MG63 (cell line): ENCODE measurements around the gene LCP2. TPM values are rescaled to one million over a fixed set of nuclear protein-coding genes. Genes with fewer than 3 reads are reported as not detected.

ENCODE experiments used
- DNase-seq: peaks from one replicate; pipeline ENCODE4 v3.0.0-alpha.2; 2020
- H3K27me3 ChIP-seq: fragments of 250-450 bp; sonication (Bioruptor Pico); 2 replicates; pipeline ENCODE4 v1.5.1; 2020; ENCODE audit warnings: mild to moderate bottlenecking, moderate library complexity
- H3K36me3 ChIP-seq: fragments of 250-450 bp; sonication (Bioruptor Pico); 2 replicates; pipeline ENCODE4 v1.5.1; 2020; ENCODE audit warnings: mild to moderate bottlenecking, moderate library complexity
- H3K4me3 ChIP-seq: fragments of 250-450 bp; sonication (Bioruptor Pico); 2 replicates; pipeline ENCODE4 v1.5.1; 2020; ENCODE audit warnings: mild to moderate bottlenecking, moderate library complexity
- H3K9me3 ChIP-seq: fragments of 250-450 bp; sonication (Bioruptor Pico); 2 replicates; pipeline ENCODE4 v1.5.1; 2020; ENCODE audit warnings: mild to moderate bottlenecking, moderate library complexity
- total RNA-seq: library from RNA; depleted of rRNA; stranded (reverse); fragments of >200 nt; shearing (Covaris generic); gene quantifications from 2 replicates; pipeline ENCODE4 v1.2.3, GENCODE V29; 2014; ENCODE audit warnings: low replicate concordance

The LCP2 gene
- total RNA-seq, 1 experiment from 2014 or later, result not detected

DNA sequence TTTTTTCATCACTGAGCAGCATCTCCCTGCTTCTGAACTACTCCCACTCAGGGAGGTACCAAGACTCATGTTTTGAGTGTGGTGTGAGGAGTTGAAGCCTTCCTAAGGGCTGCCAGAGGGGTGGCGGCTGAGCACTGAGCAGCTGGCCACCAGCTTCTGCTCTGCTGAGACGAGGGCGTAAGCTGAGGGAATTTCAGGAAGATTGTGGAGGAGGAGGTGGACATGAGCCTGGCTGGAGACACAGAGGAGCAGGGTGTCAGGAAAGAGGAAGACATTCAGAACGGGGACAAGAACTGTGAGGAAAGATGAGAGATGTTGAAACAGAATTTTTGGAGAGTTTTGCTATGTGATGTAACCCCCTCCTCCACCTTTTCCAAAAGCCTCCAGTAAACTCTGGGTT, 7.8 kb downstream of the LCP2 start:
- Histone ChIP-seq H3K4me3 (no peak overlapping the region), H3K27me3 (no peaks in the 10 kb centered on the region; the same call in none of the 2 replicates), H3K9me3 (peaks cover 7% of the 10 kb centered on the region; the same call in 1 of the 2 replicates), H3K36me3 (no peaks in the 10 kb centered on the region)
- no peak for DNase-seq

- peak; percentile 81 for DNase-seq
- peaks cover 11% of the 10 kb centered on the region for H3K9me3 ChIP-seq
- H3K27me3 ChIP-seq, result no peaks in the 10 kb centered on the region; the same call in none of the 2 replicates
These were observed 8.5 kb downstream of the LCP2 start for GRCh38 chr5:170289121-170289520.

DNA sequence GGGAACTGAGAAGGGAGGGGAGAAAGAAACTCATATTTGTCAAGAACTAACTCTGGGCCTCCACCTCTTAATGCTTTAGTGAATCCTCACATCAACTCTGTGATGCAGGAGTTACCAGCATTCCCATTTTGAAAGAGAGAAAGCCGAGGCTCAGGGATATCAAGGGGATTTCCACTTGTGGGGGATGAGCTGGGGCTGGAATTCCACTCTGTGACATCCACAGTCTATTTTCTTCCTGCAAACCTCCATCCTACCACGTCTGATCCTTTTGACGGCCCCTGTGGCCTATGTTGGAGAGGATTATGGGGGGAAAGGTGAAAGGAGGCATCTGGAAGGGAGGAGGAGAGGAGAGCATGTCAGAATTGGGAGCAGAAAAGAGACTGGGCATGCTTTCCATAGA, 9.0 kb downstream of the LCP2 start:
- no peak for DNase-seq
- H3K4me3 ChIP-seq, result no peak overlapping the region
- H3K9me3 ChIP-seq, result peaks cover 17% of the 10 kb centered on the region
- H3K36me3 ChIP-seq, result no peaks in the 10 kb centered on the region
- no peaks in the 10 kb centered on the region; the same call in 1 of the 2 replicates for H3K27me3 ChIP-seq

More at GRCh38 chr5:170289121-170289520, 8.5 kb downstream of the LCP2 start:
- no peak overlapping the region for H3K4me3 ChIP-seq
- H3K36me3 ChIP-seq, result no peaks in the 10 kb centered on the region

- DNase-seq, result no peak
- Histone ChIP-seq H3K9me3 (peaks cover 19% of the 10 kb centered on the region), H3K4me3 (no peak overlapping the region)
These were observed 9.4 kb downstream of the LCP2 start for GRCh38 chr5:170288151-170288550.

GRCh38 chr5:170287532-170287931, 10.0 kb downstream of the LCP2 start:
- DNase-seq, result peak; percentile 79
- Histone ChIP-seq H3K4me3 (no peak overlapping the region), H3K9me3 (peaks cover 19% of the 10 kb centered on the region), H3K27me3 (no peaks in the 10 kb centered on the region), H3K36me3 (no peaks in the 10 kb centered on the region)

More at GRCh38 chr5:170288151-170288550, 9.4 kb downstream of the LCP2 start:
- H3K27me3 ChIP-seq, result no peaks in the 10 kb centered on the region; the same call in 1 of the 2 replicates
- no peaks in the 10 kb centered on the region for H3K36me3 ChIP-seq

- no peaks in the 10 kb centered on the region for H3K36me3 ChIP-seq
- H3K4me3 ChIP-seq, result no peak overlapping the region
- no peak for DNase-seq
- peaks cover 19% of the 10 kb centered on the region for H3K9me3 ChIP-seq
- no peaks in the 10 kb centered on the region for H3K27me3 ChIP-seq
These were observed 11.1 kb downstream of the LCP2 start for GRCh38 chr5:170286386-170286925.

GRCh38 chr5:170285181-170285580, 12.4 kb downstream of the LCP2 start:
- Histone ChIP-seq H3K4me3 (no peak overlapping the region), H3K9me3 (peaks cover 19% of the 10 kb centered on the region), H3K27me3 (no peaks in the 10 kb centered on the region), H3K36me3 (no peaks in the 10 kb centered on the region)
- no peak for DNase-seq

GRCh38 chr5:170284231-170284630, 13.3 kb downstream of the LCP2 start:
- H3K36me3 ChIP-seq, result no peaks in the 10 kb centered on the region
- H3K9me3 ChIP-seq, result peaks cover 19% of the 10 kb centered on the region
- DNase-seq, result no peak
- H3K27me3 ChIP-seq, result no peaks in the 10 kb centered on the region
- no peak overlapping the region for H3K4me3 ChIP-seq

DNA sequence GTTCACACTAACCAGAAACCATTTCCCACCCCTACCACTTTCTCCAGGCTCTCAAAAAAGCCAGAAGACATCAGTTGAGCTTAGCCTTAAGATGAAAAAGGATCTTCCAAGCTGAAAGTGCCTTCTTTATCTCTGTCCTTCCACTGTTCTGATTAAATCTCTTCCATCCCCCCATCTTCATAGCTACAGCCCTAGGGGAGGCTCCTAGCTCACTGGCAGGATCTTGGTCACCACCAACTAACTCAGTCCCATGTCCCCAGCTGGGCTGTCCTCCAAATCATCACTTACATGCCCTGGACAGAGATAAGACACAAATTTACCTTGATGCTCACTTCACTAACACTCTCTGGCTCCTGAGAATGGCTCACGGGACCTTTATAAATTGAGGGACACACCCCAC, 14.3 kb downstream of the LCP2 start:
- Histone ChIP-seq H3K36me3 (no peaks in the 10 kb centered on the region), H3K4me3 (no peak overlapping the region), H3K9me3 (peaks cover 19% of the 10 kb centered on the region), H3K27me3 (no peaks in the 10 kb centered on the region)
- DNase-seq, result no peak

DNA sequence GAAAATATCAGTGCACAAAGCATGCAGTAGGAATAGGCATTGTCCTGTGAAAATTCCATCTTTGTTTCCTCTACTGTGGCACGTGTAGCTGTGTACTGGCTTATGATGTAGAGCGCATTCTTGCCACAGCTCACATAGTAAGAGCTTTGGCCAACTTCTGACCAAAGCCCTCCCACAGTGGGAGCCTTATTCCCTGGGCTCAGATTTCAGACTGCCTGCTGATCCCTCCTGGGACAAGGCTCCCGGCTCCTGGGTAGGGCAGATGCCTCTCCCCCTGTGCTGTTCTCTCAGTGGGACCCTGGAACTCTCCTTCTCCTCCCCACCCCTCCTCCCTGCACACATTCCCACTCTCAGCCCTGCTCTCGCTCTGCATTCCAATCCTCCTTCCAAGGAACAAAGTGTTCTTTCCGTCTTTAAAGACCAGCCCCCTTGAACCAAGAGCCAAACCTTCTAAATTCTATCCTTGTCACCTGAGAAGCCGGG, 17.5 kb downstream of the LCP2 start:
- Histone ChIP-seq H3K9me3 (peaks cover 14% of the 10 kb centered on the region), H3K27me3 (peaks cover 4% of the 10 kb centered on the region), H3K36me3 (no peaks in the 10 kb centered on the region), H3K4me3 (no peak overlapping the region)
- no peak for DNase-seq

DNA sequence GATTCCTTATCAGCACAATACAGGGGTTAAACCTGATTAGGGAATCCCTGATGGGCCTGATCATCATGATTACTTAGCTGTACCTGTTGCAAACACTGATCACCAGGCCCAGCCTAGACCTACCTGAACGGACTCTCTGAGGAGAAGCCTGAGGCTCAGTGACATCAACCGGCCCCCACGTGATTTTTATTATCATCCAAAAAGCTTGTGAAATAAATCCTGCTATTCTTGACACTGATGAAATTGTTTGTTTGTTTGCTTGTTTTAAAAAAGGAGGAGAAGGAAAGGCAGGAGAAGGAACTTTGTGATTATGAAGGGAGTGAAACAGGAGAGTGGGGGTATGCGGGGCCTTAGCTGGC, 18.1 kb downstream of the LCP2 start:
- peaks cover 11% of the 10 kb centered on the region for H3K9me3 ChIP-seq
- H3K27me3 ChIP-seq, result peaks cover 4% of the 10 kb centered on the region
- no peak for DNase-seq
- no peak overlapping the region for H3K4me3 ChIP-seq
- no peaks in the 10 kb centered on the region for H3K36me3 ChIP-seq

GRCh38 chr5:170278611-170279458, 18.7 kb downstream of the LCP2 start:
- no peak for DNase-seq
- H3K36me3 ChIP-seq, result no peaks in the 10 kb centered on the region
- H3K27me3 ChIP-seq, result peaks cover 4% of the 10 kb centered on the region
- peaks cover 5% of the 10 kb centered on the region for H3K9me3 ChIP-seq
- no peak overlapping the region for H3K4me3 ChIP-seq

- Histone ChIP-seq H3K4me3 (no peak overlapping the region), H3K9me3 (no peaks in the 10 kb centered on the region), H3K36me3 (no peaks in the 10 kb centered on the region), H3K27me3 (peaks cover 4% of the 10 kb centered on the region)
- no peak for DNase-seq
These were observed 19.7 kb downstream of the LCP2 start for GRCh38 chr5:170277867-170278281.

DNA sequence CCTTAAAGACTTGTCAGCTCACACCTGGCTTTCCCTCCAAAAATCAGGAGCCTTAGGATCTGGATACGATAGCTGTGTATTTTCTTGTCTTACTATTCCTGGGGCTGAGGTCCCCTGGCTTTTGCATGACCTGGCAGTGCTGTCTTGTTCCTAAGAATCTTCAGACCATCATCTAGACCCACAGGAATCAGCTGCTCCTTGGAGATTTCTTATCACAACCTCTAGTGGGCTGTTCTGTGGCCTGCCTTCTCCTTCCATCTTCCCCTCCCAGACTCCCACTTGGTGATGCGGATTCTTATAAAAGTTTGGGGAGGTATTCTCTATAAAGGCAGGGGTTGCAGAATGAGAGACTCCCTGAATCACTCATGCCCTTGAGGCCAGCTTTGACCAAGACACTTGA, 21.4 kb downstream of the LCP2 start:
- Histone ChIP-seq H3K36me3 (no peaks in the 10 kb centered on the region), H3K4me3 (no peak overlapping the region), H3K27me3 (peaks cover 4% of the 10 kb centered on the region), H3K9me3 (no peaks in the 10 kb centered on the region)
- no peak for DNase-seq

DNA sequence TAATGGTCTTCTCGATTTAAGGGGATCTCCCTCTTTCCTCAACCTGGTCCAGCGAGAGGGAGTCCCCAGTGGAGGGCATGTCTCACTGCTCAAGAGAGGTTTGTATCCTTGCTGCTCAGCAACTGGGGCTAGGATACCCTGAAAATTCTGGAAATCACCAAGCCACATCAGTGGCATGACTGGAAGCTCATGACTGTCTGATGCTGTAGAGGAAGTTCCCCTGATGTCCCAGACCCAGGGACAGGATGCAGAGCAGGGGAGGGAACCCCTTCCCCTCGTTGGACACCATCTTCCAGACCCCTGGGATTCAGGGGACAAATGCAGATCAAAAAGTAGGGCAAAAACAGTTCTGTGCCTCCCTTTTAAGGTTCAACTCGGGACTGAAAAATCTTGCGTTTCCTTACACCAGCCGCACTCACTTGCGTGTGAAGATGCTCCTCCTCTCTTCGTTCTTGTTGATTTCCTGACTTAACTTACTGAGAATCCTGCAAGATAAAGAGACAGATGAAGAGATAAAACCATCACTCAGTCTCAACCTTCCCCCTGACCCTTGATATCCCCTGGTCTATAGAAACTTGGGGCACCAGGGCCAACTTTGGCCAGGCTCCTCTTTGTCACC, 22.1 kb downstream of the LCP2 start:
- Histone ChIP-seq H3K4me3 (no peak overlapping the region), H3K27me3 (peaks cover 4% of the 10 kb centered on the region), H3K9me3 (no peaks in the 10 kb centered on the region), H3K36me3 (no peaks in the 10 kb centered on the region)
- no peak for DNase-seq

- no peak overlapping the region for H3K4me3 ChIP-seq
- H3K27me3 ChIP-seq, result peaks cover 4% of the 10 kb centered on the region
- H3K9me3 ChIP-seq, result no peaks in the 10 kb centered on the region
- H3K36me3 ChIP-seq, result no peaks in the 10 kb centered on the region
- DNase-seq, result peak; percentile 46
These were observed 23.4 kb downstream of the LCP2 start for GRCh38 chr5:170273968-170274710.
